B cell (primary cell): ENCODE results near the gene ANKRD11. TPM values are rescaled to one million over a fixed set of nuclear protein-coding genes. Genes with fewer than 3 reads are reported as not detected.

ENCODE experiments used
- ATAC-seq: fragments of 200-7000 bp; cut with Tn5 transposase; one replicate; pipeline ENCODE4 v1.10.0; 2021; ENCODE audit warnings: low read depth, mild to moderate bottlenecking, moderate number of reproducible peaks, moderate library complexity
- CTCF ChIA-PET: fragments of 350-600 bp; sonication (Branson Sonifier 250); formaldehyde crosslinking; loops from one replicate; lab custom pipeline; 2021; ENCODE audit warnings: antibody characterized with exemption, inconsistent platforms; lab: Charles Lee
- POLR2A ChIA-PET: fragments of 350-600 bp; sonication (Branson Sonifier 250); formaldehyde crosslinking; loops from one replicate; lab custom pipeline; 2021; ENCODE audit warnings: antibody characterized with exemption; lab: Charles Lee
- DNase-seq: peaks from one replicate; pipeline ENCODE4 v3.0.0; 2013
- H2AFZ ChIP-seq: 2 replicates; pipeline ENCODE4 v1.6.1; 2012; ENCODE audit warnings: mild to moderate bottlenecking, low read depth, low read length; ENCODE audit not compliant: insufficient read depth, poor library complexity, severe bottlenecking
- H3K27ac ChIP-seq, 2 donors: 1 replicate in 1 of 2; 2 replicates in 1 of 2; pipeline ENCODE4 v1.5.1; 2012 to 2013; ENCODE audit warnings: low read length in 2 of 2, mild to moderate bottlenecking in 2 of 2, moderate library complexity in 1 of 2
- H3K27me3 ChIP-seq, 4 experiments: fragments of 200-600 bp in 1 of 4; sonication (generic) in 1 of 4; replicated peaks in 1 of 4; 1 replicate in 2 of 4; 2 replicates in 2 of 4; pipeline versions ENCODE4 v1.6.1 to v1.7.0; 2013 to 2016; ENCODE audit warnings: low read length in 3 of 4, mild to moderate bottlenecking in 2 of 4, mixed read lengths in 1 of 4, moderate library complexity in 1 of 4; ENCODE audit not compliant: insufficient read depth in 4 of 4, control insufficient read depth in 3 of 4; ENCODE audit errors: control extremely low read depth in 1 of 4
- H3K36me3 ChIP-seq, 2 experiments: replicated peaks in 1 of 2; 1 replicate in 1 of 2; 2 replicates in 1 of 2; pipeline versions ENCODE4 v1.6.1 to v1.7.1; 2013; ENCODE audit warnings: low read length in 1 of 2; ENCODE audit not compliant: insufficient read depth in 2 of 2, control insufficient read depth in 1 of 2; ENCODE audit errors: control extremely low read depth in 1 of 2, extremely low read depth in 1 of 2
- H3K4me1 ChIP-seq, 2 donors: fragments of 200-600 bp in 1 of 2; sonication (generic) in 1 of 2; 1 replicate in 1 of 2; 2 replicates in 1 of 2; pipeline versions ENCODE4 v1.5.1 to v1.6.1; 2013 to 2017; ENCODE audit warnings: low read length in 2 of 2; ENCODE audit not compliant: control insufficient read depth in 2 of 2, insufficient read depth in 2 of 2
- H3K4me2 ChIP-seq: replicated peaks from 2 replicates; pipeline ENCODE3; 2012; ENCODE audit warnings: mild to moderate bottlenecking, low read depth, low read length; ENCODE audit not compliant: poor library complexity, severe bottlenecking
- H3K4me3 ChIP-seq, 5 experiments: fragments of 200-600 bp in 1 of 5; sonication (generic) in 1 of 5; 1 replicate in 3 of 5; 2 replicates in 2 of 5; pipeline versions ENCODE4 v1.5.1 to v1.7.0; 2011 to 2016; ENCODE audit warnings: low read length in 4 of 5, mild to moderate bottlenecking in 4 of 5, low read depth in 2 of 5, control low read depth in 1 of 5, moderate library complexity in 1 of 5; ENCODE audit not compliant: insufficient read depth in 1 of 5; ENCODE audit errors: control extremely low read depth in 1 of 5, extremely low read depth in 1 of 5
- H3K79me2 ChIP-seq: fragments of 200-600 bp; sonication (generic); one replicate; pipeline ENCODE4 v1.6.0; 2016; ENCODE audit warnings: low read length; ENCODE audit not compliant: control insufficient read depth, insufficient read depth
- H3K9ac ChIP-seq: fragments of 200-600 bp; sonication (generic); 2 replicates; pipeline ENCODE4 v1.6.1; 2017; ENCODE audit warnings: mild to moderate bottlenecking, low read length, moderate library complexity
- H3K9me3 ChIP-seq, 3 donors: one replicate each; pipeline versions ENCODE4 v1.6.1 to v1.7.1; 2013; ENCODE audit warnings: low read length in 2 of 3; ENCODE audit not compliant: control insufficient read depth in 2 of 3, insufficient read depth in 1 of 3; ENCODE audit errors: control extremely low read depth in 1 of 3
- H4K20me1 ChIP-seq: 2 replicates; pipeline ENCODE4 v1.6.0; 2012; ENCODE audit warnings: mild to moderate bottlenecking, low read length; ENCODE audit not compliant: insufficient read depth, control insufficient read depth, poor library complexity, severe bottlenecking
- H3K27ac Mint-ChIP-seq: one replicate; pipeline ENCODE4 v1.8.0; 2021; ENCODE audit warnings: mixed read lengths
- H3K27me3 Mint-ChIP-seq: one replicate; pipeline ENCODE4 v1.8.0; 2021; ENCODE audit warnings: mixed read lengths
- H3K4me1 Mint-ChIP-seq: one replicate; pipeline ENCODE4 v1.8.0; 2021; ENCODE audit warnings: mixed read lengths
- H3K4me3 Mint-ChIP-seq: one replicate; pipeline ENCODE4 v1.8.0; 2021; ENCODE audit warnings: mixed read lengths
- H3K9me3 Mint-ChIP-seq: one replicate; pipeline ENCODE4 v1.8.0; 2022; ENCODE audit warnings: mixed read lengths; ENCODE audit not compliant: insufficient read depth
- EZH2 ChIP-seq: IDR thresholded peaks from 2 replicates; pipeline ENCODE4 v1.6.1; 2012; ENCODE audit warnings: borderline replicate concordance, low read depth, mild to moderate bottlenecking, moderate library complexity, low read length; ENCODE audit not compliant: insufficient read depth, poor library complexity, severe bottlenecking
- WGBS: methylation state at CpG from one replicate; pipeline ENCODE4 v1.1.5; 2013; ENCODE audit warnings: missing lambda C conversion rate; ENCODE audit not compliant: insufficient coverage; 5-methylcytosine and 5-hydroxymethylcytosine counted together
- intact Hi-C: fragments of 100-400 bp; cut with micrococcal nuclease; formaldehyde crosslinking; loops from one replicate; pipeline ENCODE4 v1.10.0; 2022
- polyA plus RNA-seq: library from polyadenylated mRNA; depleted of rRNA; stranded (reverse); fragments of >200 nt; gene quantifications from 2 replicates; pipeline ENCODE4 v1.2.3, GENCODE V29; 2012
- total RNA-seq, 2 donors: library from RNA; stranded (reverse); fragments of 120-200 nt in 1 of 2; gene quantifications; 1 replicate in 1 of 2; 2 replicates in 1 of 2; pipeline versions ENCODE4 v1.2.3 to v1.2.4, GENCODE V29; 2013 to 2022
- TF ChIP-seq, protein P1 (sequence below): fragments of 200-600 bp; IDR thresholded peaks from one replicate; pipeline ENCODE4 v1.8.0; 2022; ENCODE audit warnings: antibody characterized with exemption, mild to moderate bottlenecking

ANKRD11 gene
- total and polyA plus RNA-seq, 2 donors (not counting 1 experiment from before 2014, with no cell fraction given): 67.9 to 314 TPM

DNA sequence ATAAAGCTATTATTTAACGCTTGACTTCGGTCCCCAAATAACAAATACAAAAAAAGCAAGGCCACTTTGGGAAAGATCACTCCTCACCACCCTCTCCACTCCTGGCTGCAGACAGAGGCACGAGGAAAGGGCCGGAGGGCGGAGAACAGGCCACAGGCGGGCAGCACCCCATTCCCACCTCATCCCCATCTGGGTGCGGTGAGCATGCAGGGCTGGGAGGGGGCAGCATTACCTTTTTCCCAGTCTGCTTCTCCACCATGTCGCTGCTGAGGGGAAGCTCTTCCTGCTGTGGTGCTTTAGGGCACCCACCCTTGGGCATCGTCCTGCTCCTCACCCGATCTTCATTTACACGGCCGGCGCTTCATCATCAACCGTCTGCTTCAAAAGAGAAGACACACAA is 173.7 kb downstream of the ANKRD11 start:
- H3K79me2 ChIP-seq: peaks cover 100% of the 10 kb centered on the region
- Mint-ChIP-seq H3K4me1 (peaks cover 82% of the 10 kb centered on the region), H3K9me3 (no peaks in the 10 kb centered on the region), H3K27ac (peak overlapping the region; percentile 85), H3K4me3 (peak overlapping the region; percentile 80), H3K27me3 (no peaks in the 10 kb centered on the region)
- peak overlapping the region in 1 of 5 experiments; percentile 12 for H3K4me3 ChIP-seq
- ATAC-seq (no peak), DNase-seq (no peak)
- ChIA-PET CTCF (no interaction called here), POLR2A (no interaction called here)
- intact Hi-C loops: loop anchor here (5.0 kb wide), 1 partner anchor 191 kb away; the partner anchor contains the start of gene SPG7
- TF ChIP-seq EZH2: no peak
- TF ChIP-seq, protein P1, sequence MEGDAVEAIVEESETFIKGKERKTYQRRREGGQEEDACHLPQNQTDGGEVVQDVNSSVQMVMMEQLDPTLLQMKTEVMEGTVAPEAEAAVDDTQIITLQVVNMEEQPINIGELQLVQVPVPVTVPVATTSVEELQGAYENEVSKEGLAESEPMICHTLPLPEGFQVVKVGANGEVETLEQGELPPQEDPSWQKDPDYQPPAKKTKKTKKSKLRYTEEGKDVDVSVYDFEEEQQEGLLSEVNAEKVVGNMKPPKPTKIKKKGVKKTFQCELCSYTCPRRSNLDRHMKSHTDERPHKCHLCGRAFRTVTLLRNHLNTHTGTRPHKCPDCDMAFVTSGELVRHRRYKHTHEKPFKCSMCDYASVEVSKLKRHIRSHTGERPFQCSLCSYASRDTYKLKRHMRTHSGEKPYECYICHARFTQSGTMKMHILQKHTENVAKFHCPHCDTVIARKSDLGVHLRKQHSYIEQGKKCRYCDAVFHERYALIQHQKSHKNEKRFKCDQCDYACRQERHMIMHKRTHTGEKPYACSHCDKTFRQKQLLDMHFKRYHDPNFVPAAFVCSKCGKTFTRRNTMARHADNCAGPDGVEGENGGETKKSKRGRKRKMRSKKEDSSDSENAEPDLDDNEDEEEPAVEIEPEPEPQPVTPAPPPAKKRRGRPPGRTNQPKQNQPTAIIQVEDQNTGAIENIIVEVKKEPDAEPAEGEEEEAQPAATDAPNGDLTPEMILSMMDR: no peak
- H3K9me3 ChIP-seq: no peaks in the 10 kb centered on the region
- H3K9ac ChIP-seq: peak overlapping the region; percentile 25
- no peak overlapping the region for H2AFZ ChIP-seq
- WGBS: 65% methylated on average over 13 of the region's 14 CpGs
- no peaks in the 10 kb centered on the region for H3K27me3 ChIP-seq
- peaks cover 0 to 33% of the 10 kb centered on the region in 2 experiments for H3K36me3 ChIP-seq
- peaks cover 100% of the 10 kb centered on the region for H4K20me1 ChIP-seq
- H3K27ac ChIP-seq: peak overlapping the region; percentile 24 to 75
- peak overlapping the region; percentile 67 for H3K4me2 ChIP-seq
- peaks cover 40 to 68% of the 10 kb centered on the region in 2 donors for H3K4me1 ChIP-seq

- TF ChIP-seq, protein P1: no peak
- no peak for TF ChIP-seq EZH2
- Mint-ChIP-seq H3K9me3 (no peaks in the 10 kb centered on the region), H3K27me3 (no peaks in the 10 kb centered on the region), H3K27ac (peak overlapping the region; percentile 85), H3K4me3 (peak overlapping the region; percentile 80), H3K4me1 (peaks cover 80% of the 10 kb centered on the region)
- peak overlapping the region; percentile 67 for H3K4me2 ChIP-seq
- peaks cover 0 to 34% of the 10 kb centered on the region in 2 experiments for H3K36me3 ChIP-seq
- DNase-seq: peak; percentile 64
- intact Hi-C loops: loop anchor here (5.0 kb wide), 1 partner anchor 191 kb away; the partner anchor contains the start of gene SPG7
- no peaks in the 10 kb centered on the region for H3K9me3 ChIP-seq
- peak overlapping the region; percentile 25 for H3K9ac ChIP-seq
- H4K20me1 ChIP-seq: peaks cover 100% of the 10 kb centered on the region
- peak; percentile 80 for ATAC-seq
- H3K79me2 ChIP-seq: peaks cover 100% of the 10 kb centered on the region
- peaks cover 39 to 63% of the 10 kb centered on the region in 2 donors for H3K4me1 ChIP-seq
- no peaks in the 10 kb centered on the region for H3K27me3 ChIP-seq
- CTCF ChIA-PET: interaction anchor here (0.6 to 0.9 kb wide), 2 partner anchors 193 to 198 kb away, joined by 3 read pairs; no protein-coding TSS in a partner anchor
- H3K27ac ChIP-seq: peak overlapping the region; percentile 37 to 75
- 16% methylated on average over 17 of the region's 20 CpGs for WGBS
- no peak overlapping the region for H2AFZ ChIP-seq
- peak overlapping the region in 3 of 5 experiments; percentile 2 to 21 (median 12) for H3K4me3 ChIP-seq
- POLR2A ChIA-PET: interaction anchor here (0.6 to 1.1 kb wide), 2 partner anchors 42 to 172 kb away, joined by 3 read pairs; no protein-coding TSS in a partner anchor
Measured at GRCh38 chr16:89315791-89316581, 174.4 kb downstream of the ANKRD11 start.
